Measurements from ENCODE around the gene MAPKAPK2. TPM values are rescaled to one million over a fixed set of nuclear protein-coding genes. Genes with fewer than 3 reads are reported as not detected.
A peak's percentile ranks its signal among the peaks of the same experiment; 100 is the strongest.

The MAPKAPK2 gene
- total RNA-seq, 4 donors from 2014 or later, result 45.0 to 77.4 (median 55.5) TPM

GRCh38 chr1:206695733-206696132, 11.0 kb downstream of the MAPKAPK2 start:
- WGBS, 2 donors (ENCODE audit: low coverage in 1 of 2), result 20 to 67% methylated on average over 1 to 2 of the region's 9 CpGs
- no peaks in the 10 kb centered on the region for H3K27me3 ChIP-seq
- no peaks in the 10 kb centered on the region for H3K36me3 ChIP-seq
- H3K9me3 ChIP-seq, result no peaks in the 10 kb centered on the region
- no peak for TF ChIP-seq CTCF (IDR thresholded peaks at IDR 0.05)
- no peak for TF ChIP-seq POLR2AphosphoS5 (IDR thresholded peaks at IDR 0.05)
- no peak for TF ChIP-seq EP300 (IDR thresholded peaks at IDR 0.05)
- TF ChIP-seq POLR2A (IDR thresholded peaks at IDR 0.05), result no peak
- H3K4me3 ChIP-seq, result no peak overlapping the region
- ATAC-seq, result no peak
- peak overlapping the region in 1 of 4 donors; percentile 83 for H3K27ac ChIP-seq
- H3K4me1 ChIP-seq, result peaks cover 29 to 100% (median 78%) of the 10 kb centered on the region in 3 donors

GRCh38 chr1:206696812-206697585, 12.3 kb downstream of the MAPKAPK2 start:
- no peaks in the 10 kb centered on the region for H3K27me3 ChIP-seq
- TF ChIP-seq EP300 (IDR thresholded peaks at IDR 0.05) (no peak), CTCF (IDR thresholded peaks at IDR 0.05) (no peak), POLR2AphosphoS5 (IDR thresholded peaks at IDR 0.05) (no peak), POLR2A (IDR thresholded peaks at IDR 0.05) (no peak)
- H3K4me1 ChIP-seq, result peaks cover 23 to 99% (median 71%) of the 10 kb centered on the region in 3 donors
- no peak for ATAC-seq
- 51 to 100% methylated on average over 1 to 4 of the region's 4 CpGs for WGBS, 2 donors (ENCODE audit: low coverage in 1 of 2)
- H3K4me3 ChIP-seq, result no peak overlapping the region
- peak overlapping the region in 1 of 4 donors; percentile 1 for H3K27ac ChIP-seq
- no peaks in the 10 kb centered on the region for H3K36me3 ChIP-seq
- H3K9me3 ChIP-seq, result no peaks in the 10 kb centered on the region

GRCh38 chr1:206698011-206698410, 13.3 kb downstream of the MAPKAPK2 start:
- Histone ChIP-seq H3K27me3 (no peaks in the 10 kb centered on the region), H3K9me3 (no peaks in the 10 kb centered on the region), H3K27ac (no peak overlapping the region), H3K36me3 (no peaks in the 10 kb centered on the region), H3K4me1 (peaks cover 18 to 99% (median 65%) of the 10 kb centered on the region in 3 donors), H3K4me3 (no peak overlapping the region)
- TF ChIP-seq CTCF (IDR thresholded peaks at IDR 0.05), result no peak
- TF ChIP-seq EP300 (IDR thresholded peaks at IDR 0.05), result no peak
- TF ChIP-seq POLR2AphosphoS5 (IDR thresholded peaks at IDR 0.05), result no peak
- no peak for TF ChIP-seq POLR2A (IDR thresholded peaks at IDR 0.05)
- 92 to 100% methylated on average over 2 of the region's 2 CpGs for WGBS, 2 donors (ENCODE audit: low coverage in 1 of 2)
- ATAC-seq, result no peak

GRCh38 chr1:206699000-206699586, 14.4 kb downstream of the MAPKAPK2 start:
- H3K27me3 ChIP-seq, result no peaks in the 10 kb centered on the region
- TF ChIP-seq CTCF (IDR thresholded peaks at IDR 0.05), result no peak
- no peak for TF ChIP-seq POLR2A (IDR thresholded peaks at IDR 0.05)
- TF ChIP-seq EP300 (IDR thresholded peaks at IDR 0.05), result no peak
- TF ChIP-seq POLR2AphosphoS5 (IDR thresholded peaks at IDR 0.05), result no peak
- 82 to 97% methylated on average over 7 of the region's 7 CpGs for WGBS, 2 donors (ENCODE audit: low coverage in 1 of 2)
- H3K36me3 ChIP-seq, result no peaks in the 10 kb centered on the region
- ATAC-seq, result no peak
- H3K27ac ChIP-seq, result peak overlapping the region; percentile 3 to 56 (median 40)
- no peak overlapping the region for H3K4me3 ChIP-seq
- no peaks in the 10 kb centered on the region for H3K9me3 ChIP-seq
- peaks cover 15 to 99% (median 55%) of the 10 kb centered on the region in 3 donors for H3K4me1 ChIP-seq
